SJCRH30 (cell line): ENCODE data around the gene SERPINA4. TPM values are rescaled to one million over a fixed set of nuclear protein-coding genes. Genes with fewer than 3 reads are reported as not detected.

Experiments
- DNase-seq, 2 experiments: peaks; one replicate each; pipeline ENCODE4 v3.0.0-alpha.2; 2015 to 2020
- H3K27ac ChIP-seq: fragments of 250-450 bp; sonication (Bioruptor Pico); 2 replicates; pipeline ENCODE4 v1.5.1; 2020; ENCODE audit warnings: mild to moderate bottlenecking, moderate library complexity
- H3K27me3 ChIP-seq: fragments of 250-450 bp; sonication (Bioruptor Pico); 2 replicates; pipeline ENCODE4 v1.5.1; 2020; ENCODE audit warnings: mild to moderate bottlenecking, moderate library complexity
- H3K36me3 ChIP-seq: fragments of 250-450 bp; sonication (Bioruptor Pico); 2 replicates; pipeline ENCODE4 v1.5.1; 2020; ENCODE audit warnings: mild to moderate bottlenecking, moderate library complexity
- H3K4me1 ChIP-seq: fragments of 250-450 bp; sonication (Bioruptor Pico); 2 replicates; pipeline ENCODE4 v1.5.1; 2020; ENCODE audit warnings: mild to moderate bottlenecking, moderate library complexity
- H3K4me3 ChIP-seq: fragments of 250-450 bp; sonication (Bioruptor Pico); 2 replicates; pipeline ENCODE4 v1.5.1; 2020; ENCODE audit warnings: mild to moderate bottlenecking, moderate library complexity
- H3K9me3 ChIP-seq: fragments of 250-450 bp; sonication (Bioruptor Pico); replicated peaks from 2 replicates; pipeline ENCODE4 v1.5.1; 2020; ENCODE audit warnings: mild to moderate bottlenecking, moderate library complexity
- total RNA-seq: library from RNA; depleted of rRNA; stranded (reverse); fragments of >200 nt; shearing (Covaris generic); gene quantifications from 2 replicates; pipeline ENCODE4 v1.2.3, GENCODE V29; 2014; rRNA removed

The SERPINA4 gene
- total RNA-seq, 1 experiment from 2014 or later = not detected

DNA sequence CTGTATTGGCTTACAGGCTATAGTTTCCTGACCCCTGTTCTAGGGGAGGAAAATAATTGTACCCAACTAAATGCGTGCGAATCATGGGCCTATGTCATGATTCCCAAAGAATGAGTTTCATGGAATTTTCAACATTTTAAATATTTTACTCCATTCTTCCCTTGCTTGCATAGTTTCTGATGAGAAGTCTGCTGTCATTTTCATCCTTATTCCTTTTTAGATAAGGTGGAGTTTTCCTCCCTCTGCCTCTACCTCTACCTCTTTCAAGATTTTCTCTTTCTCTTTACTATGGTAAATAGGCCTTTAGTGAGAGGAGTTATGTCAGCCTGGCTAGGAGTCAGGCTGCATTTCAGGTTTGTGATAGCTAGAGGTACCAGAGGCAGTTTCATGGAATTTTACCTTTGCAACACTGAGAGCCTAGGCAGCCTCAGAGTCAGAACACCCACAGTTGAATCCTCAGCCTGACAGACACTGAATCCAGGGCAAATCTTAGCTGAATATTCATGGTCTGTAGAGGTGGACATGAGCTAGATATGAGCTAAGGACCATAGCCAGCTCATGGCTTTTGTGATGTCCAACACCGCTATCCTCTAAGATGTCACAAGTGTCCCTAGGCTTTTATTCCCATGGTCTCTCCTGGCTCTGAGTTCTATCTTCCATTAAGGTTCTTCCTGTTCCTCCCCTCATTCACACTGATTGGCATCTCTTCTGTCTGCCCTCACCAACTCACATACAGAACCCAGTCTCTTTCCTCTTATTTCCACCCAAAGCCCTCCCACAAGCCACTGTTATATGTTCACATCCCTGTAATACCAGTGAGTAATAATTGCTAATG is 57.0 kb downstream of the SERPINA4 start:
- H3K27me3 ChIP-seq = no peaks in the 10 kb centered on the region; the same call in 1 of the 2 replicates
- DNase-seq = no peak
- H3K4me3 ChIP-seq = no peak overlapping the region
- H3K4me1 ChIP-seq = no peaks in the 10 kb centered on the region
- no peak overlapping the region for H3K27ac ChIP-seq
- no peaks in the 10 kb centered on the region for H3K36me3 ChIP-seq
- peaks cover 3% of the 10 kb centered on the region; the same call in 1 of the 2 replicates for H3K9me3 ChIP-seq

- H3K9me3 ChIP-seq = peaks cover 3% of the 10 kb centered on the region; the same call in 1 of the 2 replicates
- no peaks in the 10 kb centered on the region for H3K4me1 ChIP-seq
- DNase-seq = no peak
- no peaks in the 10 kb centered on the region for H3K36me3 ChIP-seq
- H3K27me3 ChIP-seq = peaks cover 5% of the 10 kb centered on the region; the same call in 1 of the 2 replicates
- H3K4me3 ChIP-seq = no peak overlapping the region
- H3K27ac ChIP-seq = no peak overlapping the region
Measured at GRCh38 chr14:94619297-94619696, 58.1 kb downstream of the SERPINA4 start.

Other genes starting within 250 kb of the SERPINA4 start
- not detected in 2 replicates for gene SERPINA6, start 238.1 kb upstream of the SERPINA4 start, total RNA-seq
- gene SERPINA2, start 194.7 kb upstream of the SERPINA4 start, total RNA-seq = not detected in 2 replicates
- 0.08 TPM in 1 of 2 replicates, not detected in the other for gene SERPINA1, start 172.8 kb upstream of the SERPINA4 start, total RNA-seq
- gene SERPINA11, start 108.6 kb upstream of the SERPINA4 start, total RNA-seq = not detected in 2 replicates
- gene SERPINA9, start 85.2 kb upstream of the SERPINA4 start, total RNA-seq = not detected in 2 replicates
- gene SERPINA12, start 52.0 kb upstream of the SERPINA4 start, total RNA-seq = not detected in 2 replicates
- 0.14 and 0.48 TPM in 2 replicates for gene SERPINA5, start 20.0 kb downstream of the SERPINA4 start, total RNA-seq
- gene SERPINA3, start 50.9 kb downstream of the SERPINA4 start, total RNA-seq = 0.15 TPM in 1 of 2 replicates, not detected in the other
- gene GSC, start 208.7 kb downstream of the SERPINA4 start, total RNA-seq = 0.10 and 0.43 TPM in 2 replicates